Lung (tissue), 12 donors: Measurements from ENCODE around the gene ANXA10. TPM values are rescaled to one million over a fixed set of nuclear protein-coding genes. Genes with fewer than 3 reads are reported as not detected.

Source experiments
- ATAC-seq: fragments of 200-7000 bp; cut with Tn5 transposase; one replicate; pipeline ENCODE4 v1.9.1; 2020; ENCODE audit warnings: moderate number of reproducible peaks; ENCODE audit not compliant: insufficient read depth, low FRiP score
- DNase-seq, 3 donors: peaks; one replicate each; pipeline ENCODE4 v3.0.0-alpha.2; 2013 to 2017
- H3K27ac ChIP-seq, 2 donors: one replicate each; pipeline ENCODE4 v1.5.1; 2013; ENCODE audit warnings: mild to moderate bottlenecking in 2 of 2, moderate library complexity in 2 of 2, control low read depth in 1 of 2, inconsistent platforms in 1 of 2, low read depth in 1 of 2, low read length in 1 of 2
- H3K27me3 ChIP-seq, 3 donors: one replicate each; pipeline ENCODE4 v1.5.1; 2013; ENCODE audit warnings: low read length in 2 of 3; ENCODE audit not compliant: control insufficient read depth in 3 of 3, insufficient read depth in 3 of 3
- H3K36me3 ChIP-seq, 4 donors: one replicate each; pipeline ENCODE4 v1.5.1; 2013; ENCODE audit warnings: low read length in 4 of 4, mild to moderate bottlenecking in 1 of 4, moderate library complexity in 1 of 4; ENCODE audit not compliant: control insufficient read depth in 4 of 4, insufficient read depth in 4 of 4
- H3K4me1 ChIP-seq, 5 donors: one replicate each; pipeline ENCODE4 v1.5.1; 2013; ENCODE audit warnings: low read length in 5 of 5, mild to moderate bottlenecking in 2 of 5, moderate library complexity in 1 of 5; ENCODE audit not compliant: control insufficient read depth in 5 of 5, insufficient read depth in 5 of 5
- H3K4me3 ChIP-seq: one replicate; pipeline ENCODE4 v1.5.1; 2013; ENCODE audit warnings: mild to moderate bottlenecking, control low read depth, moderate library complexity
- H3K9ac ChIP-seq, 2 donors: one replicate each; pipeline ENCODE4 v1.5.1; 2013; ENCODE audit warnings: low read length in 2 of 2, control low read depth in 1 of 2; ENCODE audit not compliant: insufficient read depth in 1 of 2
- H3K9me3 ChIP-seq, 4 donors: one replicate each; pipeline ENCODE4 v1.5.1; 2013; ENCODE audit warnings: low read length in 3 of 4, mild to moderate bottlenecking in 1 of 4, moderate library complexity in 1 of 4; ENCODE audit not compliant: control insufficient read depth in 4 of 4, insufficient read depth in 3 of 4
- WGBS, 2 donors: extraction: QIAGEN DNeasy Blood & Tissue Kit; methylation state at CpG; one replicate each; pipeline ENCODE4 v1.1.7; 2013; 5-methylcytosine and 5-hydroxymethylcytosine counted together
- polyA plus RNA-seq, 2 donors: library from polyadenylated mRNA; stranded (reverse); fragments of 200-250 nt; gene quantifications; one replicate each; pipeline ENCODE4 v1.2.1, GENCODE V29; 2013
- total RNA-seq, 2 donors: library from RNA; depleted of rRNA in 1 of 2; stranded (reverse); fragments of >200 nt in 1 of 2; gene quantifications; one replicate each; pipeline ENCODE4 v1.2.1, GENCODE V29; 2014 to 2021
- TF ChIP-seq, protein P1 (sequence below): IDR thresholded peaks from 2 replicates; pipeline ENCODE4 v1.5.1; 2012; ENCODE audit warnings: mild to moderate bottlenecking; ENCODE audit errors: control extremely low read depth, extremely low read depth
- donor health status: control.
- donor health status: control.
- donor health status: Bipolar disorder and iron deficiency.
- donor health status: healthy.
- donor health status: DM: yes; HTN: yes; CAD: no.

The ANXA10 gene
- total and polyA plus RNA-seq, 4 donors: 0.64 TPM; not detected in 3

DNA sequence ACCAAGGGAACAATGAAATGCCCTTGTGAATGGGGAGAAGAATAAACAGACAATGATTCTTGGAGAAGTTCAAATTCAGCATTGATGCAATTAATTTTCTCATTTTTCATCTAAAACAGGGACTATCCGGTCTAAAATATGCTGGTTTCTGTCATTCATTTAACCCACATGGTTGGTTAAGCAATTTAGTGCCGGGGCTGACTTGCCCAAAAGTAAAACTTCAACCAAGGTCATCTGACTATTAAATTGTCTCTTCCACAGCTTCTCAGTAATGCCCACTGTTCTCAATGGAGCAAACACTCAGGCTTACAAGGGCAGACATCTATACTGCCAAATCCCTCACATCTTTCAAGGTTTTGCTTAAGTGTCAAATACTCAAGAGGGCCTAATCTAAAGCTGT, 51.3 kb downstream of the ANXA10 start:
- H3K36me3 ChIP-seq: no peaks in the 10 kb centered on the region
- no peak overlapping the region for H3K9ac ChIP-seq
- no peak overlapping the region for H3K27ac ChIP-seq
- no peaks in the 10 kb centered on the region for H3K27me3 ChIP-seq
- ATAC-seq (no peak), DNase-seq (no peak)
- H3K4me1 ChIP-seq: no peaks in the 10 kb centered on the region
- 80 to 85% methylated on average over 2 of the region's 2 CpGs for WGBS, 2 donors
- H3K9me3 ChIP-seq: peaks cover 0 to 1% (median 0%) of the 10 kb centered on the region in 4 donors
- no peak overlapping the region for H3K4me3 ChIP-seq
- TF ChIP-seq, protein P1, sequence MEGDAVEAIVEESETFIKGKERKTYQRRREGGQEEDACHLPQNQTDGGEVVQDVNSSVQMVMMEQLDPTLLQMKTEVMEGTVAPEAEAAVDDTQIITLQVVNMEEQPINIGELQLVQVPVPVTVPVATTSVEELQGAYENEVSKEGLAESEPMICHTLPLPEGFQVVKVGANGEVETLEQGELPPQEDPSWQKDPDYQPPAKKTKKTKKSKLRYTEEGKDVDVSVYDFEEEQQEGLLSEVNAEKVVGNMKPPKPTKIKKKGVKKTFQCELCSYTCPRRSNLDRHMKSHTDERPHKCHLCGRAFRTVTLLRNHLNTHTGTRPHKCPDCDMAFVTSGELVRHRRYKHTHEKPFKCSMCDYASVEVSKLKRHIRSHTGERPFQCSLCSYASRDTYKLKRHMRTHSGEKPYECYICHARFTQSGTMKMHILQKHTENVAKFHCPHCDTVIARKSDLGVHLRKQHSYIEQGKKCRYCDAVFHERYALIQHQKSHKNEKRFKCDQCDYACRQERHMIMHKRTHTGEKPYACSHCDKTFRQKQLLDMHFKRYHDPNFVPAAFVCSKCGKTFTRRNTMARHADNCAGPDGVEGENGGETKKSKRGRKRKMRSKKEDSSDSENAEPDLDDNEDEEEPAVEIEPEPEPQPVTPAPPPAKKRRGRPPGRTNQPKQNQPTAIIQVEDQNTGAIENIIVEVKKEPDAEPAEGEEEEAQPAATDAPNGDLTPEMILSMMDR: no peak

DNA sequence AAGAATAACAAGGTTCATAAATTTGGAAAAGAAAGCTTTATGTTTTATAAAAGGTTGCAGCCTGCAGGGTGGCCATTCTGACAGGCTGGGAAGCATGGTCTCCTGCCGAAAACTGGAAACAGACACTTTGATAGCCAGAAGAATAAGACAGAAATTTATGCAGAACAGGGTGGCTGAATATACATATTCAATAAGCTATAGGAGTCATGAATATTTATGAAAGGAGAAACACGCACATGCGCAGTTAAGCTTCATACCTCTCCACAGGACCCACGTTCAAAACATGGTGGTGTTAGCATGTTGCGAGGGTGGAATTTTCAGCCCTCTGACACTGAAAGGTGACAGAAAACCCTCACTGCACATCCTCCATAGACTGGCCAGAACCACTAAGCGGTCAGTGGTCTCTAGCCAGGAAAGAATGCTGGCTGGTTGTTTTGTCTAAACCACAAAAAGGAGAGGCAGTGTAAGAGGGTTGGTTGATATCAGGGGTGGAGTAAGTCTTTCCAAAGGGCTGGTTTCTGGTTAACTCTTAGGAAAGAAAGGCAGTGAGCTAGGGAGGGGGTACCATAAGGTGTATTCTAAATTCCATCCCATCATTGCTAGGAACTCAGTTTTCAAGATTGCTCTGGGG, 58.2 kb downstream of the ANXA10 start:
- no peak for ATAC-seq
- Histone ChIP-seq H3K27me3 (no peaks in the 10 kb centered on the region), H3K4me1 (peaks cover 0 to 4% (median 0%) of the 10 kb centered on the region in 5 donors), H3K4me3 (no peak overlapping the region), H3K9me3 (peaks cover 0 to 1% (median 0%) of the 10 kb centered on the region in 4 donors), H3K27ac (no peak overlapping the region), H3K9ac (no peak overlapping the region), H3K36me3 (no peaks in the 10 kb centered on the region)
- TF ChIP-seq, protein P1: no peak
- WGBS, 2 donors: 87 to 94% methylated on average over 6 of the region's 6 CpGs
- no peak for DNase-seq

DNA sequence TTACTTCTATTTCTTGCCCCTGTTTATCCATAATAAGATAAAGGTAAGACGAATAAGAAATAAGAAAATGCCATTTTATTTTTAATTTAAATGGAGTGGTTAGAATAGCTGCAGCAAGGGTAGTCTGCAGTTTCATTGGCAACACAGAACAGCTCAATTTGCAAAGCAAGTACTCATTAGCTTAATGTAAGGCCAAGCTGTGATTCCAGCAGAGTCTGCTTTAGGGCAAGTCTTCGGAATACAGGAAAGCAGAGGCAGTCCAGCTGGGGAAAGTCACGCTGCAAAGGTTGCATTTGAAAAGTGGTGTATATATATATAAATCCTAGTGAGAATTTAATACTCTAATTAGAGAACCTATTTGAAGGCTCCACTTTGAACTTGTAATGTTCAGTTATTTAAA, 59.0 kb downstream of the ANXA10 start:
- no peak overlapping the region for H3K27ac ChIP-seq
- no peaks in the 10 kb centered on the region for H3K27me3 ChIP-seq
- peaks cover 0 to 1% (median 0%) of the 10 kb centered on the region in 4 donors for H3K9me3 ChIP-seq
- H3K36me3 ChIP-seq: no peaks in the 10 kb centered on the region
- no peak for ATAC-seq
- H3K4me1 ChIP-seq: peaks cover 0 to 4% (median 0%) of the 10 kb centered on the region in 5 donors
- no peak overlapping the region for H3K4me3 ChIP-seq
- peak; percentile 10 to 39 (median 18) for DNase-seq
- TF ChIP-seq, protein P1: no peak
- H3K9ac ChIP-seq: no peak overlapping the region
- WGBS, 2 donors: 81 to 83% methylated on average over 3 of the region's 3 CpGs
